Measurements from ENCODE around the gene DNALI1. TPM values are rescaled to one million over a fixed set of nuclear protein-coding genes. Genes with fewer than 3 reads are reported as not detected.
"Not testable (repeated sequence)": the region's sequence is repeated elsewhere in the genome, so short reads cannot be mapped to it uniquely, and the experiment has no call there.

Gene DNALI1
- total RNA-seq, 1 experiment from 2014 or later = not detected

DNA sequence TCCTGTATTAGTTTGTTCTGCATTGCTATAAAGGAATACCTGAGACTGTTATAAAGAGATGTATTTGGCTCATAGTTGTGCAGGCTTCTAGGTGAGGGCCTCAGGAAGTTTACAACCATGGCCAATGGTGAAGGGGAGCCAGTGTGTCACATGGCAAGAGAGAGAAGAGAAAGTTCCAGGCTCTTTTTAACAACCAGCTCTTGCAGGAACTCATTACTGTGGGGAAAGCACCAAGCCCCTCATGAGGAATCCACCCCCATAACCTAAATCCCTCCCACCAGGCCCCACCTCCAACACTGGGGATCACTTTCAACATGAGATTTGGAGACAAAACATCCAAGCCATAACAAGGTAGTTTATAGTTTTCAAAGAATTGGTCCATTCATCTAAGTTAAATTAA is 37.1 kb upstream of the DNALI1 start:
- ChIA-PET CTCF (no interaction called here), POLR2A (interaction anchor here (2.0 kb wide), 1 partner anchor 15 kb away, joined by 4 read pairs; no protein-coding TSS in a partner anchor)
- no TSS peak for BruUV-seq (replicated peaks)
- no peaks in the 10 kb centered on the region for H3K36me3 Mint-ChIP-seq (ENCODE audit: insufficient read depth, unreplicated experiment)
- no peak for DNase-seq (ENCODE audit: unreplicated experiment)
- H3K4me1 Mint-ChIP-seq (ENCODE audit: insufficient read depth, unreplicated experiment) = peaks cover 10% of the 10 kb centered on the region
- H3K27me3 Mint-ChIP-seq (ENCODE audit: insufficient read depth, unreplicated experiment) = no peaks in the 10 kb centered on the region
- no peak overlapping the region for H3K4me3 Mint-ChIP-seq (ENCODE audit: unreplicated experiment)
- TF ChIP-seq, protein P1, sequence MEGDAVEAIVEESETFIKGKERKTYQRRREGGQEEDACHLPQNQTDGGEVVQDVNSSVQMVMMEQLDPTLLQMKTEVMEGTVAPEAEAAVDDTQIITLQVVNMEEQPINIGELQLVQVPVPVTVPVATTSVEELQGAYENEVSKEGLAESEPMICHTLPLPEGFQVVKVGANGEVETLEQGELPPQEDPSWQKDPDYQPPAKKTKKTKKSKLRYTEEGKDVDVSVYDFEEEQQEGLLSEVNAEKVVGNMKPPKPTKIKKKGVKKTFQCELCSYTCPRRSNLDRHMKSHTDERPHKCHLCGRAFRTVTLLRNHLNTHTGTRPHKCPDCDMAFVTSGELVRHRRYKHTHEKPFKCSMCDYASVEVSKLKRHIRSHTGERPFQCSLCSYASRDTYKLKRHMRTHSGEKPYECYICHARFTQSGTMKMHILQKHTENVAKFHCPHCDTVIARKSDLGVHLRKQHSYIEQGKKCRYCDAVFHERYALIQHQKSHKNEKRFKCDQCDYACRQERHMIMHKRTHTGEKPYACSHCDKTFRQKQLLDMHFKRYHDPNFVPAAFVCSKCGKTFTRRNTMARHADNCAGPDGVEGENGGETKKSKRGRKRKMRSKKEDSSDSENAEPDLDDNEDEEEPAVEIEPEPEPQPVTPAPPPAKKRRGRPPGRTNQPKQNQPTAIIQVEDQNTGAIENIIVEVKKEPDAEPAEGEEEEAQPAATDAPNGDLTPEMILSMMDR (IDR thresholded peaks at IDR 0.05; ENCODE audit: unreplicated experiment) = no peak
- no peaks in the 10 kb centered on the region for H3K9me3 Mint-ChIP-seq (ENCODE audit: unreplicated experiment)
- H3K27ac Mint-ChIP-seq (ENCODE audit: low read depth, unreplicated experiment) = no peak overlapping the region
- intact Hi-C loops (cut with micrococcal nuclease) = no loop called here

GRCh38 chr1:37529888-37530287 is 26.9 kb upstream of the DNALI1 start:
- H3K27me3 Mint-ChIP-seq (ENCODE audit: insufficient read depth, unreplicated experiment); H3K4me3 Mint-ChIP-seq (ENCODE audit: unreplicated experiment); CTCF ChIA-PET; H3K9me3 Mint-ChIP-seq (ENCODE audit: unreplicated experiment); H3K27ac Mint-ChIP-seq (ENCODE audit: low read depth, unreplicated experiment); BruUV-seq (replicated peaks); DNase-seq (ENCODE audit: unreplicated experiment): not testable (repeated sequence)
- peaks cover 13% of the 10 kb centered on the region for H3K4me1 Mint-ChIP-seq (ENCODE audit: insufficient read depth, unreplicated experiment)
- intact Hi-C loops (cut with micrococcal nuclease) = loop anchor here (10.0 kb wide), 1 partner anchor 55 kb away; the partner anchor contains the start of gene ZC3H12A
- H3K36me3 Mint-ChIP-seq (ENCODE audit: insufficient read depth, unreplicated experiment) = peaks cover 16% of the 10 kb centered on the region
- POLR2A ChIA-PET = interaction anchor here (0.6 to 1.7 kb wide), 4 partner anchors 9 to 54 kb away, joined by 3 to 7 read pairs (median 4); partner anchors contain the start of gene MEAF6

DNA sequence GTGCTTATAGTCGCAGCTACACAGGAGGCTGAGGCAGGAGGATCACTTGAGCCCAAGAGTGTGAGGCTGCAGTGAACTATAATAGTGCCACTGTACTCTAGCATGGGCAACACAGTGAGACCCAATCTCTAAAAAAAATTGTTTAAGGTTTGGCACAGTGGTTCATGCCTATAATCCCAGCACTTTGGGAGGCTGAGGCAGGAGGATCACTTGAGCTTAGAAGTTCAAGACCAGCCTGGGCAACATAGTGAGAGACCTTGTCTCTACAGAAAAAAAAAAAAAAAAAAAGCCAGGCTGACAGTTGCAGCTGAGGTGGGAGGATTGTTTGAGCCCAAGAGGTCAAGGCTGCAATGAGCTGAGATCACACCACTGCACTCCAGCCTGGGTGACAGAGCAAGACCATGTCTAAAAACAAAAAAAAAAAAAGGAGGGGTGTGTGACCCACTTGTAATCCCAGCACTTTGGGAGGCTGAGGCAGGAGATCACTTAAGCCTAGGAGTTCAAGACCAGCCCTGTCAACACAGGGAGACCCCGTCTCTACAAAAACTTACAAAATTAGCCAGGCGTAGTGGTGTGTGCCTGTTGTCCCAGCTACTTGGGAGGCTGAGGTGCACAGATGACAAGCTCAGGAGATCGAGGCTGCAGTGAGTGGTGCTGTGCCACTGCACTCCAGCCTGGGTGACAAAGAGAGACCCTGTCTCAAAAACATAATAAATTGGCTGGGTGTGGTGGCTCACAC is 24.2 kb upstream of the DNALI1 start:
- not testable (repeated sequence) for H3K4me3 Mint-ChIP-seq (ENCODE audit: unreplicated experiment); BruUV-seq (replicated peaks); H3K9me3 Mint-ChIP-seq (ENCODE audit: unreplicated experiment); DNase-seq (ENCODE audit: unreplicated experiment); H3K27me3 Mint-ChIP-seq (ENCODE audit: insufficient read depth, unreplicated experiment); H3K27ac Mint-ChIP-seq (ENCODE audit: low read depth, unreplicated experiment)
- H3K36me3 Mint-ChIP-seq (ENCODE audit: insufficient read depth, unreplicated experiment) = peaks cover 42% of the 10 kb centered on the region
- peaks cover 22% of the 10 kb centered on the region for H3K4me1 Mint-ChIP-seq (ENCODE audit: insufficient read depth, unreplicated experiment)
- intact Hi-C loops (cut with micrococcal nuclease) = loop anchor here (10.0 kb wide), 1 partner anchor 58 kb away; the partner anchor contains the start of gene ZC3H12A
- POLR2A ChIA-PET = interaction anchor here (3.0 kb wide), 1 partner anchor 17 kb away, joined by 35 read pairs; the partner anchor contains the start of gene MEAF6
- CTCF ChIA-PET = interaction anchor here (0.6 to 3.2 kb wide), 4 partner anchors 9 to 472 kb away, joined by 3 to 18 read pairs (median 4); partner anchors contain the start of gene MEAF6

GRCh38 chr1:37533317-37534093 is 23.2 kb upstream of the DNALI1 start:
- intact Hi-C loops (cut with micrococcal nuclease) = loop anchor here (10.0 kb wide), 1 partner anchor 59 kb away; the partner anchor contains the start of gene ZC3H12A
- no TSS peak for BruUV-seq (replicated peaks)
- H3K9me3 Mint-ChIP-seq (ENCODE audit: unreplicated experiment) = no peaks in the 10 kb centered on the region
- ChIA-PET CTCF (interaction anchor here (3.2 kb wide), 1 partner anchor 19 kb away, joined by 18 read pairs; the partner anchor contains the start of gene MEAF6), POLR2A (interaction anchor here (0.7 to 4.1 kb wide), 13 partner anchors 9 to 156 kb away, joined by 3 to 35 read pairs (median 5); partner anchors contain the start of genes MEAF6 and SNIP1)
- H3K36me3 Mint-ChIP-seq (ENCODE audit: insufficient read depth, unreplicated experiment) = peaks cover 51% of the 10 kb centered on the region
- TF ChIP-seq, protein P1 (IDR thresholded peaks at IDR 0.05; ENCODE audit: unreplicated experiment) = no peak
- DNase-seq (ENCODE audit: unreplicated experiment) = no peak
- H3K4me1 Mint-ChIP-seq (ENCODE audit: insufficient read depth, unreplicated experiment) = peaks cover 29% of the 10 kb centered on the region
- no peaks in the 10 kb centered on the region for H3K27me3 Mint-ChIP-seq (ENCODE audit: insufficient read depth, unreplicated experiment)
- H3K27ac Mint-ChIP-seq (ENCODE audit: low read depth, unreplicated experiment) = peak overlapping the region; percentile 94
- no peak overlapping the region for H3K4me3 Mint-ChIP-seq (ENCODE audit: unreplicated experiment)

Measured in MCF 10A (cell line).